ENCODE results near the gene SLC39A1.

- no peak for TF ChIP-seq CTCF (IDR thresholded peaks at IDR 0.05)
- no peak for TF ChIP-seq POLR2A (IDR thresholded peaks at IDR 0.05)
- TF ChIP-seq EP300 (IDR thresholded peaks at IDR 0.05) = no peak
These were observed 18.6 kb downstream of the SLC39A1 start for GRCh38 chr1:153944827-153945117.

Data from sigmoid colon (tissue), 4 donors.